Activated CD4-positive, alpha-beta T cell treated with anti-CD3 and anti-CD28 coated beads, Interleukin-2, Interleukin-6, amounts not matched to agents 100 ng/mL and 50 ng/mL, durations not matched to agents 16 hours and 8 hours (primary cell): ENCODE results near the gene PARP6.

Experiments used
- DNase-seq: peaks from one replicate; pipeline ENCODE4 v3.0.0-alpha.2; 2020

Gene PARP6

DNA sequence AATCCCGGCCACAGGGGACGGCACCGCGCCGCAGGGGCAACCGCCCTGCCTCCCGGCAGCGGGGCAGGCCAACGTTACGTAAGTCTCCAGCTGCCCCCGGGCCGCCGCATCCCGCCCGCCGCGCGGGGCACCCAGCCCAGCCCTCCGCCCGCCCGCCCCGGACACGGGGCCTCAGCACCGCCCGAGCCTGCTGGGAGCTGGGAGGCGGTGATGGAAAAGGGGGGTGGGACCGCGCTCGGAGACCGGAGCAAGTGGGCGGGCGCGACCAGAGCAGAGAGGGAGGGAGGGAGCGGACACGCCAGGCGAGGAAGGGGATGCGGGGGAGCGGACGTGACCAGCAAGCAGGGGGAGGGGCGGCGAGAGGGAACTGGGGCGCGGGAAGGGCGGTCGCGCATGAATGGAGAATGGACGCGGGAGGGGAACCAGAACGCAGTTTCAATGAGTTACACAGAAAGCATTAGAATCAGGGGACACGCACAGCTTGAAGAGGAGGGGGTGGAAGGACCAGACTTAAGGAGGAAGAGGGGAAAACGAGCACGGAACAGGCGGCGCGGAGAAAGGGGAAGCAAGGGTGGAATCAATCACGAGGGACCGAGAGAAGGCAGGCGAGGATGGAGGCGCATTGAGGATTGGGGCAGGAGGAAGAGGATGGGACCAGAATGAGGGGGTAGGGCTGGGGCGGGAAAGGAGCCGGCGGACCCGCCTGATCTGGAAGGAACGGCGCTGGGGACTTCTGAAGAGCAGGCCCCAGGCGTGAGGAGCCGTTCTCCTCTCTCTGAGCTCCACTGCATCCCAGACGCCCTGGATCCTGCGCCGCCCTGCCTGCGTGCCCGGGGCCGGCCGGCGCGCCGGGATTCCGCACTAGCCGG is 41.9 kb downstream of the PARP6 start:
- DNase-seq, result peak; percentile 93

GRCh38 chr15:72229947-72230196 is 42.5 kb downstream of the PARP6 start:
- no peak for DNase-seq

DNA sequence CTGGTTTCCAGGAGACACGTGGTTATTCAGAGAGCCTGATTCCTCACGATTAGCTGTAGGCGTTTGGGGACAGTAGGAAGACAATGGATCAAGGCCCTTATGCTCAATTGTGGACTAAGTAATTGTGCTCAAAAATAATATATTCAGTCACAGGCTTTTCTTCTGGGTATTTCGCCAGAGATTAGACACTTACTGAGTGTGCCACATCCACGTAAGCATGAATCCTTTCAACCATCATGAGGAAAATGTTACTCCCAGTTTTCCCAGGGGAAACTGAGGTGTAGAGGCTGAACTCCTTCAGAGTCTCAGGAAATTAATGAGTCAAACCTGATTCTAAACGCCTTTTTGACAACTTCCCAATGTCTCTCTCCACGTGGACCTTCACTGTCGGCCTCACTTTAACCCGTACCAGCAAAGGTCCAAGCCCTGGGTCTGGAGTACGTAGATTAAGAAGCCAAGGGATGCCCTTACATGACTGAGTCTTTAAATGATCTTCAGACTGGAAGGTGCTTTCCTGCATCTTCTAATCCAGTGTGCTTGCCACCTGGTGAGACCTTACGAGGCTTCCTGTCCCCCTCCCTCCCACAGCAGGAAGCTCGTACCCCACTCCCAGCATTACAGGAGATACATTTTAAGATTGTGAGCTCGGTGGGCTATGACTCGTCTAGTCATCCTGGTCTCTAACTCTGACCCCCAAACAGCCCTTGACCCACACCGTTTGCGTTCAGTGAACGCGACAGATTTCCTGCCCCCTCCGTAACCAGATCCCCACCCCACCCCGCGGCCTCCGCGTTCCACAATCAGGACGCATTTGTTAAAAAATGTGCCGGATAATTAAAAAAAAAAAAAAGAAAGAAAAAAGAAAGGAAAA is 43.0 kb downstream of the PARP6 start:
- DNase-seq, result peak; percentile 62

- DNase-seq, result peak; percentile 47
Observed at GRCh38 chr15:72227720-72228119, 44.6 kb downstream of the PARP6 start.

DNA sequence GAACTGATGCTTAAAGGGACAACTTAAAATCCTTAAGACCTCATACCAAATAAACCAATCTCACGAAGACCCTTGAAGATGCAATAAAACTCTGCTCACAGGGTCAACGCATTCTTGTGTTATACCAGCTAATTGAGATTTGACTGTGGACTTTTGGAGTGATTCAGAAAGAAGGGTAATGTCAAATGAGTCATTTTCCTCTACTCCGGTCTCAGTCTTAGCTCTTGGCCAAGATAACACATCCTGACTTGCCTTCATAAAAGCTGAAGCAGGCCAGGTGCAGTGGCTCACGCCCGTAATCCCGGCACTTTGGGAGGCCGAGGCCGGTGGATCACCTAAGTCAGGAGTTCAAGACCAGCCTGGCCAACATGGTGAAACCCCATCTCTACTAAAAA is 45.2 kb downstream of the PARP6 start:
- peak; percentile 88 for DNase-seq

GRCh38 chr15:72223278-72223677 is 49.1 kb downstream of the PARP6 start:
- DNase-seq, result no peak

DNA sequence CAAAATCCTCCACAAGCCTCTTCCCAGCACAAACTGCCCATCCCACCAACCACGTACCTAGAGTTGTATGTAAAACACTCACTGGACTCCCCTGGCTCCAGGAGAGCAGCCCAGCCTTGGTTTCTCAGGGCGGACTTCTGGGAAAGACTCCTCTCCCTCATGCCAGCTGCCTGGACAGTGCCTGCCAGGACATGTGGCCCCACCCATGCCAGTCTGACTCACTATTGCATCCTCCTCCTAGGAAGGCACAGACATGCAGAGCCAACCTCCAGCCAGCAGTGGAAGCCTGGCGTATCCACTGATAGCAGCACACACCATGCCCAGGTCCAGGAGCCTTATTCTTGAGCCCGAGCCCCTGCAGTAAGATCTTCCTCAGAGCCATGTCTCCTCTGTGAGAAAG is 50.0 kb downstream of the PARP6 start:
- no peak for DNase-seq

GRCh38 chr15:72220687-72221086 is 51.7 kb downstream of the PARP6 start:
- DNase-seq, result no peak

DNA sequence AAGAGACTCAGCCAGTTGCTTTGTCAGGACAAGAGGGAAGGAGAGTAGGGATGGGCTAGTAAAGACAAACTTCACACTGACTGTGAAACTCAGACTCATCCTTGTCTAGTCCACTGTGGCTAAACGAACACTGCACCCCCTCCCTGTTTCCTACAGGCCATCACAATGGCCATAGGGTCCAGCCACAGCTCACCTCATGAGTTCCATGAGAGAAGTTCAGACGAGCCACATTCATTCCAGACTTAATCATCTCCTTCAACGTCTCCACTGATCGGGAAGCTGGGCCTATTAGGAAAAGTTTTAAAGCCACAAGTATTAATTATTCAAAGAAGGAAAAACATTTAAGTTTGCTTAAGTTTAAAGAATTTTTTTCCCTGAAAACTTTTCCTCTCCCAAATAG is 55.1 kb downstream of the PARP6 start:
- DNase-seq, result no peak

GRCh38 chr15:72216079-72216478 is 56.3 kb downstream of the PARP6 start:
- no peak for DNase-seq

- no peak for DNase-seq
Observed at GRCh38 chr15:72207558-72208085, 64.7 kb downstream of the PARP6 start.

- DNase-seq, result no peak
Observed at GRCh38 chr15:72206677-72207000, 65.7 kb downstream of the PARP6 start.

DNA sequence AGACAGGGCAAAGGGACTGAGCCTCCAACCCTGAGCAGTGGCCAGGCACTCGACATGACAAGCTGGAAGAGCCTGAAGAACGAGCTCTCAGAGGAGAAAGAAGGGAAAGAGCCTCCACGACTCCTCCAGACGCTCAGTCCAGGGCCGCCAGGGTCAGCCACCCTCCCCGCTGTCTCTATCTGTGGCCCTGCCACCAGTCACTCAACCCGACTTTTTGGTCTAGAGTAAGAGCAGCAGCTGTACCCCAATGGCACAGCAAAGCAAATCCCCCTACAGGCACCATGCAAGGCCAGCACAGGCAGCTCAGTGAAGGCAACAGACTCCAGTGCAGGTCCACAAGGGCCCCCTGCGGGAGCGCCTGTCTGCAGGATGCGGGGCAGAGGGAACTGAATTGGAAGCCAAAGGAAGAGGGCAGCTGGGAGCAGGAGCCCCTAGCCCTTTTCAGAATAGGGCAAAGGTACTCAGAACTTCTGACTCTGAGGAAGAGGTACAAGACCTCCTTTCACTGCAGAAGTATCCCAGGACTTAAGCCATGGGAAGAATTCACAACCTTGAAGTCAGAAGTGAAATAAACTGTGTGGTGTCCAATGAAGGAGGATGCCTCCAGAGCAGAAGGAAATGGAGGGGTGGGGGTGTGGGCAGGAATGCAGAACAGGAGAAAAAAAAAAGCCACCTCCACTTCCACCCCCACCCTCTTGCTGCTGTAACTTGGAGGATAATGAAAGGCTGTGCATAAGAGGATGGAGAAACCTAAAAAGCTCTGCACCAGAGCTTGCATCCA is 66.3 kb downstream of the PARP6 start:
- DNase-seq, result no peak

DNA sequence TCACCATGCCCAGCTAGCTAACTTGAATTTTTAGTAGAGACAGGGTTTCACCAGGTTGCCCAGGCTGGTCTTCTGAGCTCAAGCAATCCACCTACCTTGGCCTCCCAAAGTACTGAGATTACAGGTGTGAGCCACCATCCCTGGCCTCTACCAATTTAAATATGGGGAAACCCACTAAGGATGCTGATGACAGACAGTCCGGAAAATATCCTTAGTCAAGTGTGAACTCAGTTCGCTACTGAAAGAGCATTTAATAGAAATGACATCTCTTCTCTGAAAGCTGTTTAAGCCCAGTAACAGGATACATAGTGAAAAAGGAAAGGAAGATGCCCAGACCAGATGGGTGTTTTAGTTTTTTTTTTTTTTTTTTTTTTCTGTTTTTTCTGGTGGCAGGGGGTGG is 67.1 kb downstream of the PARP6 start:
- no peak for DNase-seq

DNA sequence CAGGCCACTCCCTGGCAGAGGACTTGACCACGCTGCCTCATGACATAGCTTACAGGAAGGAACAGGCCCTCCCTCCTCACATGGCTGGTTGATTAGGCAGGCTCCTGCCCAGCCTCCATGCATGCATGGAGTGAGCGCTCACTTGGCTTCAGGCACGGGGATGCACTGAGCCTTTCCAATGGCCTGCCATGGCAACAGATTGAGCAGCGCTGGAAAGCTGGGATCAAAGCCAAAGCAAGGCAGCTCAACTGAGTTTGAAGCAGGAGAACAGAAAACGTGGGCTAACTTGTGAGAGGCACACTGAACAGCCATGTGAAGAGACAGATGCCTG is 68.9 kb downstream of the PARP6 start:
- DNase-seq, result no peak

DNA sequence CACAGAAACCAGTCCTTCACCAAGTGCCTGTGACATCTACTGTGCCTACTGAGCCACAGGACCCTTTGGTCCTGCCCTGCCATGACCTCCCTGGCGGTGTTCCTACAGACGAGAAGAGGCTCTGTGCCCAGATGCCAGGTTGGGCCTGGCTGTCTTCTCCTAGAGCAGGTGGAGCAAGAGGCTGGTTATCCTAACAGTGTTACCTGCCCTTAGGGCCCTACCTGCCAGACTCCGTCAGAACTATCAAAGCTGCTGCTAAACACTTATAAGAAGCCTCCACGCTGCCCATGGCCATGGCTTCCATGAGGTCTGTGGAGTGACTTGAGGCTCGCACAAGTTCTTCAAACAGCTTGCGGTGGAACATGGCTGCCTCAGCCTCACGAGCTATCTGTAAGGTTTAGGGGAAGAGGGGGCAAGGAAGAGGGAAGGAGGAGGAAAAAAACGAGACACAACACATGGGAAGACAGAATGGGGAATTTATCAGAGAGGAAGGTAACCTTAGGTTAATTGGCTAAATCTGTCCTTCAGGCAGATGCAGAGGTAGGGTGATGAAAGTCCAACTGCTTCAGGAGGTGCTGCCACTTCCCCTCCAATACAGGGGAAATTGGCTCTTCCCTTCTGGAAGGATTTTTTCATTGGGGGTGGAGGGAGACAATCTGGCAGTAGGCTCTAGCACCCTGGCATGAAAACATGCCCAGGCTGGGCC is 69.4 kb downstream of the PARP6 start:
- no peak for DNase-seq

GRCh38 chr15:72202302-72202701 is 70.1 kb downstream of the PARP6 start:
- DNase-seq, result no peak

DNA sequence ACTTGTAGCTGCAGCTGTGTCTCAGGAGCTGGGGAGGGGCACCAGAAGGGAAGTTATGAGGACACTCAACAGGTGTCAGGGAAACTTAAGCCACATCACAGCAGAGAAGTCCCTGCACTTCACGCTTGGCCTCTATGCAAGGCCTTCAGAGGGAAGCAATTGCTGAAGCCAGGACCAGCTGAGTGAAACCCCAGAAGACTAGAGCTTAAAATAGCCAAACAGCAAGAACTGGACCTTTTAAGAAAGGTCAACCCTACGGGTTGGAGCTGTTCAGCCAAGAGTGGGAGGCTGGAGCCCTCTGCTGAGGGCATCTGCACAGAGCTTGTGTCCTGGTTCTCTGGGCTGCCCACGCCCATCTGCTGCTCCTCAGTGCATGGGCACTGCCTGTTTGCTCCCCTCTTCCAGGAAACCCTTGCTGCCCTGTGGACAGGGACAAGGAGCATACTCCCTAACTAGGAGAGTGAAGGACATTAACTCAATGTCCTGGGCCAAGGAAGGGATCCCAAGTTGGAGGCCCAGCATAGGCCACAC is 70.9 kb downstream of the PARP6 start:
- DNase-seq, result no peak

DNA sequence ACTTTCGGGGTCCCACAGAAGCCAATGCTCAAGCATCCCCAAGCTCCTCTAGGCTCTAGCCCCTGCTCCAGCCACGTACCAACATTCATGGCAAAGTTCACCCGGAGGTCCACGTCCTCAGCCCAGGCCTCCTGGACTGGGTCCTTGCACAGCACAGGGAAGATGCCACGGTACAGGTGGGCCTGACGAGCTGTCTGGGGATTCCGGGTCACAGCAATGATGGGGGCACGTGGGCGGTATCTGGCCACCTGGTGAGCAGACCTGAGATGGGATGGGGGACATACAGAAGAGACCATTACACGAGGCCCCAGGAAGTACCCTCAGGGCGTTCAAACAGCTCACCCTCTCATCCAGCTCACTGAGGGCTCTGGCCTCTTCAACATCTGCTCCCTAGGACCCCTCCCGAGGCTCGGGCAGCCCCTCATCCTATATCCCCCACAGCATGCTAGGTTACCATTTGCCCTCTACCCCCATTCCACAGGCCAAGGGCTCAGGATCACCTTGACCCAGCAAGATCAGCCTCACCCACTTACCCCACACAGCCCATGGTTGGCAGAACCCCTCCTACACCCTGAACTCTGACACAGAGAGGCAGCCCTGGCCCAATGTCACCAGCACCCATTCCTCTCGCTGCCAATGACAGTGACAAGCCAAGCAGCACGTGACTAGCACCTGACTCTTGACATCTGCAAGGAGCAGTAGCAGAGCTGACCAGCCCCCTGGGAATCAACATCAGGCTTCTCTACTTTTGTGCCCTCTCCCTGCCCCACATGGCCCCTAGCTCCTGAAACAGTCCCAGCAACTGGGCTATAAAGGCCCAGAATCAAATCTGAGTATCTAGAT is 71.7 kb downstream of the PARP6 start:
- DNase-seq, result no peak

DNA sequence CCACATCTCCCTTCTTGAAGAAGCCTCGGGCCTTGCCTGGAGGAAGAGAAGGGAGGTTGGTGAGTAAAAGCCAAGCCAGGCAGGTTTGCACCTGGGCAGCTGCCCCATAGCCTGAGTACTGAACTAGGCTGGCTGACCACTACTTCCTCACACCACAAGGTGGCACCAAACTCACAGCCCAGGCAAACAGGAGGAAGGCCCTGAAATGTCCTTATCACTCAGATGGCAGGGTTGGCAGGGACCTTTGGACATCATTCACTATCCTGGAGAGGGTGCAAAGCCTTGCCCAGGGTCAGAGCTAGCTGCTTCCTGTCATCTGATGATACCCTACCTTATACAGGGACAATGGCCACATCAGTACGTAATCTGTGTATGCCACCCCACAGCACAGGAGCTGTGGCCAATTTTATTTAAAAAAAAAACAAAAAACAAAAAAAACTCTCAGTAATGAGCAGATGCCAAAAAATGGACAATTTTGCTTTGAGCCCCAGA is 72.6 kb downstream of the PARP6 start:
- peak; percentile 81 for DNase-seq

- DNase-seq, result no peak
Observed at GRCh38 chr15:72199205-72199515, 73.2 kb downstream of the PARP6 start.
